ENCODE results near the gene XIRP1. TPM values are rescaled to one million over a fixed set of nuclear protein-coding genes. Genes with fewer than 3 reads are reported as not detected.
A peak's percentile ranks its signal among the peaks of the same experiment; 100 is the strongest.

The XIRP1 gene
- total and polyA plus RNA-seq, 5 experiments from 2014 or later = not detected

GRCh38 chr3:39149498-39150147, 42.8 kb downstream of the XIRP1 start:
- peaks cover 59 to 80% (median 78%) of the 10 kb centered on the region in 4 donors for H3K4me1 Mint-ChIP-seq
- no peak for ATAC-seq
- DNase-seq = no peak
- POLR2A ChIA-PET = interaction anchor here (0.5 to 1.8 kb wide), 5 partner anchors 22 to 169 kb away, joined by 3 to 5 read pairs (median 4); no protein-coding TSS in a partner anchor
- H3K9me3 Mint-ChIP-seq = no peaks in the 10 kb centered on the region
- peak overlapping the region in 9 of 10 donors; percentile 88 to 99 (median 97) for H3K4me3 Mint-ChIP-seq
- peak overlapping the region; percentile 95 to 100 (median 99) for H3K27ac Mint-ChIP-seq
- H3K27me3 Mint-ChIP-seq = no peaks in the 10 kb centered on the region
- H3K36me3 Mint-ChIP-seq = peaks cover 0 to 26% (median under 1%) of the 10 kb centered on the region in 3 donors

GRCh38 chr3:39149059-39149455, 43.3 kb downstream of the XIRP1 start:
- H3K4me3 Mint-ChIP-seq = peak overlapping the region; percentile 75 to 99 (median 96)
- H3K9me3 Mint-ChIP-seq = no peaks in the 10 kb centered on the region
- H3K27ac Mint-ChIP-seq = peak overlapping the region; percentile 95 to 100 (median 99)
- H3K36me3 Mint-ChIP-seq = peaks cover 0 to 32% (median 6%) of the 10 kb centered on the region in 3 donors
- POLR2A ChIA-PET = interaction anchor here (0.5 to 0.9 kb wide), 2 partner anchors 23 to 170 kb away, joined by 4 to 5 read pairs; no protein-coding TSS in a partner anchor
- H3K27me3 Mint-ChIP-seq = no peaks in the 10 kb centered on the region
- H3K4me1 Mint-ChIP-seq = peaks cover 57 to 78% (median 76%) of the 10 kb centered on the region in 4 donors
- no peak for DNase-seq
- ATAC-seq = no peak

GRCh38 chr3:39148435-39149058, 43.8 kb downstream of the XIRP1 start:
- Mint-ChIP-seq H3K4me3 (peak overlapping the region; percentile 75 to 99 (median 96)), H3K4me1 (peaks cover 57 to 78% (median 75%) of the 10 kb centered on the region in 4 donors), H3K9me3 (no peaks in the 10 kb centered on the region), H3K27me3 (no peaks in the 10 kb centered on the region), H3K27ac (peak overlapping the region; percentile 95 to 100 (median 99)), H3K36me3 (peaks cover 0 to 37% (median 7%) of the 10 kb centered on the region in 3 donors)
- ATAC-seq (no peak), DNase-seq (no peak)
- POLR2A ChIA-PET = interaction anchor here (1.6 kb wide), 1 partner anchor 41 kb away, joined by 6 read pairs; the partner anchor contains the start of genes GORASP1 and TTC21A

GRCh38 chr3:39147711-39148434, 44.5 kb downstream of the XIRP1 start:
- DNase-seq (peak in 4 of 10 donors; percentile 31 to 58 (median 49)), ATAC-seq (peak in 1 of 2 donors; percentile 15)
- Mint-ChIP-seq H3K27me3 (no peaks in the 10 kb centered on the region), H3K36me3 (peaks cover 0 to 44% (median 7%) of the 10 kb centered on the region in 3 donors), H3K4me1 (peaks cover 58 to 80% (median 78%) of the 10 kb centered on the region in 4 donors), H3K27ac (peak overlapping the region; percentile 95 to 100 (median 99)), H3K4me3 (peak overlapping the region; percentile 75 to 99 (median 96)), H3K9me3 (no peaks in the 10 kb centered on the region)
- POLR2A ChIA-PET = interaction anchor here (0.8 to 1.6 kb wide), 5 partner anchors 10 to 40 kb away, joined by 3 to 6 read pairs (median 3); partner anchors contain the start of genes GORASP1 and TTC21A

GRCh38 chr3:39146611-39147591, 45.5 kb downstream of the XIRP1 start:
- no peaks in the 10 kb centered on the region for H3K27me3 Mint-ChIP-seq
- no peaks in the 10 kb centered on the region for H3K9me3 Mint-ChIP-seq
- DNase-seq (peak in 6 of 10 donors; percentile 19 to 74 (median 50)), ATAC-seq (peak; percentile 16 to 22)
- POLR2A ChIA-PET = interaction anchor here (0.8 to 1.6 kb wide), 5 partner anchors 11 to 39 kb away, joined by 3 to 6 read pairs (median 3); partner anchors contain the start of genes GORASP1 and TTC21A
- H3K4me3 Mint-ChIP-seq = peak overlapping the region; percentile 75 to 99 (median 96)
- H3K4me1 Mint-ChIP-seq = peaks cover 53 to 81% (median 77%) of the 10 kb centered on the region in 4 donors
- H3K27ac Mint-ChIP-seq = peak overlapping the region; percentile 95 to 100 (median 99)
- peaks cover 0 to 52% (median 12%) of the 10 kb centered on the region in 3 donors for H3K36me3 Mint-ChIP-seq

- H3K36me3 Mint-ChIP-seq = peaks cover 0 to 57% (median 15%) of the 10 kb centered on the region in 3 donors
- H3K27me3 Mint-ChIP-seq = no peaks in the 10 kb centered on the region
- DNase-seq = no peak
- peak overlapping the region; percentile 46 to 99 (median 90) for H3K4me3 Mint-ChIP-seq
- H3K9me3 Mint-ChIP-seq = no peaks in the 10 kb centered on the region
- no peak for ATAC-seq
- H3K4me1 Mint-ChIP-seq = peaks cover 55 to 80% (median 76%) of the 10 kb centered on the region in 4 donors
- H3K27ac Mint-ChIP-seq = peak overlapping the region; percentile 31 to 99 (median 94)
- POLR2A ChIA-PET = no interaction called here
Measured at GRCh38 chr3:39146083-39146501, 46.3 kb downstream of the XIRP1 start.

- H3K9me3 Mint-ChIP-seq = no peaks in the 10 kb centered on the region
- H3K27me3 Mint-ChIP-seq = no peaks in the 10 kb centered on the region
- peak overlapping the region in 7 of 10 donors; percentile 19 to 84 (median 48) for H3K27ac Mint-ChIP-seq
- DNase-seq (no peak), ATAC-seq (no peak)
- peak overlapping the region in 2 of 10 donors; percentile 4 to 51 for H3K4me3 Mint-ChIP-seq
- peaks cover 43 to 72% (median 67%) of the 10 kb centered on the region in 4 donors for H3K4me1 Mint-ChIP-seq
- POLR2A ChIA-PET = no interaction called here
- H3K36me3 Mint-ChIP-seq = peaks cover 0 to 61% (median 15%) of the 10 kb centered on the region in 3 donors
Measured at GRCh38 chr3:39144748-39145380, 47.5 kb downstream of the XIRP1 start.

GRCh38 chr3:39144095-39144747, 48.2 kb downstream of the XIRP1 start:
- Mint-ChIP-seq H3K27ac (peak overlapping the region in 6 of 10 donors; percentile 19 to 84 (median 45)), H3K4me3 (peak overlapping the region in 2 of 10 donors; percentile 4 to 51), H3K27me3 (no peaks in the 10 kb centered on the region), H3K4me1 (peaks cover 37 to 65% (median 62%) of the 10 kb centered on the region in 4 donors), H3K36me3 (peaks cover 0 to 61% (median 15%) of the 10 kb centered on the region in 3 donors), H3K9me3 (no peaks in the 10 kb centered on the region)
- no peak for ATAC-seq
- no peak for DNase-seq
- POLR2A ChIA-PET = interaction anchor here (1.0 kb wide), 1 partner anchor 36 kb away, joined by 4 read pairs; the partner anchor contains the start of genes GORASP1 and TTC21A

- Mint-ChIP-seq H3K36me3 (peaks cover 0 to 61% (median 15%) of the 10 kb centered on the region in 3 donors), H3K27ac (peak overlapping the region in 4 of 10 donors; percentile 10 to 69 (median 56)), H3K4me1 (peaks cover 27 to 61% (median 52%) of the 10 kb centered on the region in 4 donors), H3K27me3 (no peaks in the 10 kb centered on the region), H3K4me3 (no peak overlapping the region), H3K9me3 (no peaks in the 10 kb centered on the region)
- ATAC-seq (no peak), DNase-seq (no peak)
- POLR2A ChIA-PET = interaction anchor here (1.0 kb wide), 1 partner anchor 35 kb away, joined by 4 read pairs; the partner anchor contains the start of genes GORASP1 and TTC21A
Measured at GRCh38 chr3:39143051-39143885, 49.1 kb downstream of the XIRP1 start.

- POLR2A ChIA-PET = no interaction called here
- H3K27ac Mint-ChIP-seq = peak overlapping the region in 6 of 10 donors; percentile 19 to 91 (median 64)
- no peak for DNase-seq
- H3K4me1 Mint-ChIP-seq = peaks cover 20 to 49% (median 42%) of the 10 kb centered on the region in 4 donors
- ATAC-seq = no peak
- no peaks in the 10 kb centered on the region for H3K9me3 Mint-ChIP-seq
- H3K4me3 Mint-ChIP-seq = peak overlapping the region in 1 of 10 donors; percentile 62
- peaks cover 0 to 61% (median 15%) of the 10 kb centered on the region in 3 donors for H3K36me3 Mint-ChIP-seq
- H3K27me3 Mint-ChIP-seq = no peaks in the 10 kb centered on the region
Measured at GRCh38 chr3:39142067-39142466, 50.3 kb downstream of the XIRP1 start.
